ENCODE measurements around the gene LIN28A. TPM values are rescaled to one million over a fixed set of nuclear protein-coding genes. Genes with fewer than 3 reads are reported as not detected.

Gene LIN28A
- total RNA-seq, 1 donor from 2014 or later, result not detected

- no peaks in the 10 kb centered on the region for H3K36me3 ChIP-seq
- H3K27me3 ChIP-seq, result no peaks in the 10 kb centered on the region
- H3K4me1 ChIP-seq, result no peaks in the 10 kb centered on the region
- H3K27ac ChIP-seq, result no peak overlapping the region
- DNase-seq, result no peak
- H3K4me3 ChIP-seq, result no peak overlapping the region
- ATAC-seq, result peak; percentile 71
- TF ChIP-seq CTCF (IDR thresholded peaks at IDR 0.05), result peak; percentile 42
- H3K9me3 ChIP-seq, result no peaks in the 10 kb centered on the region
- intact Hi-C loops (cut with DNase I), result no loop called here
Observed at GRCh38 chr1:26391450-26391849, 19.2 kb upstream of the LIN28A start.

GRCh38 chr1:26395754-26396153 is 14.9 kb upstream of the LIN28A start:
- no peak for TF ChIP-seq CTCF (IDR thresholded peaks at IDR 0.05)
- Histone ChIP-seq H3K27me3 (no peaks in the 10 kb centered on the region), H3K4me3 (no peak overlapping the region), H3K9me3 (no peaks in the 10 kb centered on the region), H3K27ac (no peak overlapping the region), H3K4me1 (no peaks in the 10 kb centered on the region), H3K36me3 (no peaks in the 10 kb centered on the region)
- intact Hi-C loops (cut with DNase I), result no loop called here
- DNase-seq, result no peak
- no peak for ATAC-seq

GRCh38 chr1:26399034-26399433 is 11.6 kb upstream of the LIN28A start:
- Histone ChIP-seq H3K4me3 (no peak overlapping the region), H3K9me3 (no peaks in the 10 kb centered on the region), H3K27ac (no peak overlapping the region), H3K36me3 (no peaks in the 10 kb centered on the region), H3K4me1 (no peaks in the 10 kb centered on the region), H3K27me3 (no peaks in the 10 kb centered on the region)
- intact Hi-C loops (cut with DNase I), result no loop called here
- no peak for DNase-seq
- ATAC-seq, result no peak
- TF ChIP-seq CTCF (IDR thresholded peaks at IDR 0.05), result no peak

GRCh38 chr1:26401891-26402290 is 8.7 kb upstream of the LIN28A start:
- Histone ChIP-seq H3K9me3 (no peaks in the 10 kb centered on the region), H3K4me1 (no peaks in the 10 kb centered on the region), H3K27ac (no peak overlapping the region), H3K4me3 (no peak overlapping the region), H3K36me3 (no peaks in the 10 kb centered on the region), H3K27me3 (no peaks in the 10 kb centered on the region)
- intact Hi-C loops (cut with DNase I), result no loop called here
- no peak for TF ChIP-seq CTCF (IDR thresholded peaks at IDR 0.05)
- ATAC-seq (no peak), DNase-seq (no peak)

- Histone ChIP-seq H3K9me3 (no peaks in the 10 kb centered on the region), H3K27me3 (no peaks in the 10 kb centered on the region), H3K36me3 (no peaks in the 10 kb centered on the region), H3K4me3 (no peak overlapping the region), H3K4me1 (no peaks in the 10 kb centered on the region), H3K27ac (no peak overlapping the region)
- no peak for TF ChIP-seq CTCF (IDR thresholded peaks at IDR 0.05)
- intact Hi-C loops (cut with DNase I), result no loop called here
- DNase-seq (no peak), ATAC-seq (no peak)
Observed at GRCh38 chr1:26403656-26404055, 7.0 kb upstream of the LIN28A start.

GRCh38 chr1:26404641-26405040 is 6.0 kb upstream of the LIN28A start:
- peaks cover 7% of the 10 kb centered on the region for H3K27me3 ChIP-seq

More at GRCh38 chr1:26404641-26405040, 6.0 kb upstream of the LIN28A start:
- TF ChIP-seq CTCF (IDR thresholded peaks at IDR 0.05), result no peak
- no peaks in the 10 kb centered on the region for H3K9me3 ChIP-seq
- ATAC-seq (no peak), DNase-seq (no peak)
- no peaks in the 10 kb centered on the region for H3K4me1 ChIP-seq
- H3K27ac ChIP-seq, result no peak overlapping the region
- no peaks in the 10 kb centered on the region for H3K36me3 ChIP-seq
- H3K4me3 ChIP-seq, result no peak overlapping the region
- intact Hi-C loops (cut with DNase I), result no loop called here
